NCI-H1417 (cell line): Measurements from ENCODE around the gene AKT3.
A peak's percentile ranks its signal among the peaks of the same experiment; 100 is the strongest.

Source experiments
- DNase-seq, 3 experiments: peaks; one replicate each; lab custom pipeline; 2025; lab: John Stamatoyannopoulos, UW

Gene AKT3

GRCh38 chr1:243487649-243488227 is 362.3 kb downstream of the AKT3 start:
- peak in 1 of 3 experiments; percentile 71 for DNase-seq

GRCh38 chr1:243487036-243487648 is 362.9 kb downstream of the AKT3 start:
- no peak for DNase-seq

- DNase-seq = no peak
These were observed 366.1 kb downstream of the AKT3 start for GRCh38 chr1:243483952-243484351.

GRCh38 chr1:243483071-243483771 is 366.8 kb downstream of the AKT3 start:
- DNase-seq = no peak

- no peak for DNase-seq
These were observed 367.7 kb downstream of the AKT3 start for GRCh38 chr1:243482141-243483022.

DNA sequence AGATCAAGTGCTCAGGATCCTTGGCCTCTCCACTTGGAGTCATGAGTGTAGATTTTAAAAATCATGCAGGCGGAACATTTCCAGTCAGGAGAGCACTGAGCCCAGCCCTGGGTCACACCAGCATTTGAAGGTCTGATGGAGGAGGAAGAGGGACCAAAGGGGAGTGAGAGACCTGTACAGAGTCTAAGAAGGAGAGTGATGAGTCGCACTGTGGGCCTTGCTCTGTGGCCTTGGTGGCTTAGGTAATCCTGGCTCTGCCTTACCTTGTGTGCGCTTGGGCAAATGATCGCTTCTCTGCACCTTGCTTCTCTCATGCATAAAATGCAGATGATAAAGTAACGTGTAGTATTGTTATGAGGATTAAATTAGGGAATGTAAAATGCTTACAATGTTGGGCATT is 368.9 kb downstream of the AKT3 start:
- DNase-seq = no peak

DNA sequence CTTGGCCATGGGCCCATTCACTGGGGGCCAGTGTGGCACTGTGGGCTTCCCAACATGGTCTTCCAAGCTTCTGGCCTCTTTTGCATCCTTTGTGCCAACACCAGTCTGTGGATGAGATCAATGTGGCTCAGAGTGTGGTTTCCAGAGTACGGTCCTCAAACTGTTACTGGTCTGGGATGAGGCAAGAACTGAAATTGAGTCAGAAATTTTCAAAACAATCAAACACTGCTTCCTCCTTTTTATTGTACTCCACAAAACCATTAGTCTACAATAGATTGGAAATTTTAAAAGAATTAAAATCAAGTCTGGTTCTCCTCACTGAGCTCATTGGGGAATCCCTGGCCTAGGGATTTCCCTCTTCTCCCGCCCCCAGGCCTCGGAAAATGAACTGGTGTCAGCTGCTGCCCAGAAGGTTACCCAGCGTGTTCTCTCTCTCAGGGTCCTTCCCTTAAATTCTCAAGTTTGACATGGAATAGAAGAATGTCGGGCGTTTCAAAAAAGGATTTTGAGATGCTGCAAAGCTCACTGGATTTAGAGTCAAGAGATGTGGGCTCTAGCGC is 372.2 kb downstream of the AKT3 start:
- no peak for DNase-seq

DNA sequence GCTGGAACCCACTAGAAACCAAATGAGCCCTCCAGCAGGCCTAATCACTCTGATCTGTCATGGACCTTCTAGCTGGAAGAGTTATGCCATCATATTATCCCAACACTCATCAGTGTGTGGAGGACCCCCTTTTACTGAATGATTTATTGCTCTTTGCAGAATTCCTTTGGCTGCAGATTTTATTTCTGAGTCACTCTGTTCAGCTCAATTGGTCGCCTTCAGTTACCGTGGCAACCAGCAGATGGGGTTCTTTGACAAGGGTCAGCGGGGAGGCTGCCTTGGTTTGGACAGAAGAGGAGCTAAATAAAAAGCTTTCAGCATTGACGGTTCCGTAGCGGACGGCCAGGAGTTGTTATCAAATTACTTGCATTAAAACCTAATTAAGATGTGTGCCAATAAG is 374.1 kb downstream of the AKT3 start:
- peak in 2 of 3 experiments; percentile 39 to 81 for DNase-seq

DNA sequence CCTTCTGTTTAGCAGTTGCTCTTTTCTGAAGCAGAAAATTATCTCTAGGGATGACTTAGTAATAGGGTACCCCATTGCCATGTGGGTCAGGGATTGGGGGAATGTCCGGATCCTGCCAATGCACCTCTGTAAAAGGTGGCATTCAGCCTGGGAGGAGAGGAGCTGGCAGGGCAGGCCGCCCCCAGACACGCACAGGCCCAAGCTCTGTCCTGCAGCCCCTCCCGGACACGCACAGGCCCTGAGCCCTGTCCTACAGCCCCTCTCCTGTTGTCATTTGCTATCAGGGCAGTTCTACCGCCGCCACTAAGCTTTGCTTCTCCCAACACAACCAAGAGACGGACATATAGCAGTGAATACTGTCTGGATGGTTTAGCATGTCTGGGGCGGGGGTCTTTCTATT is 375.1 kb downstream of the AKT3 start:
- DNase-seq = no peak

DNA sequence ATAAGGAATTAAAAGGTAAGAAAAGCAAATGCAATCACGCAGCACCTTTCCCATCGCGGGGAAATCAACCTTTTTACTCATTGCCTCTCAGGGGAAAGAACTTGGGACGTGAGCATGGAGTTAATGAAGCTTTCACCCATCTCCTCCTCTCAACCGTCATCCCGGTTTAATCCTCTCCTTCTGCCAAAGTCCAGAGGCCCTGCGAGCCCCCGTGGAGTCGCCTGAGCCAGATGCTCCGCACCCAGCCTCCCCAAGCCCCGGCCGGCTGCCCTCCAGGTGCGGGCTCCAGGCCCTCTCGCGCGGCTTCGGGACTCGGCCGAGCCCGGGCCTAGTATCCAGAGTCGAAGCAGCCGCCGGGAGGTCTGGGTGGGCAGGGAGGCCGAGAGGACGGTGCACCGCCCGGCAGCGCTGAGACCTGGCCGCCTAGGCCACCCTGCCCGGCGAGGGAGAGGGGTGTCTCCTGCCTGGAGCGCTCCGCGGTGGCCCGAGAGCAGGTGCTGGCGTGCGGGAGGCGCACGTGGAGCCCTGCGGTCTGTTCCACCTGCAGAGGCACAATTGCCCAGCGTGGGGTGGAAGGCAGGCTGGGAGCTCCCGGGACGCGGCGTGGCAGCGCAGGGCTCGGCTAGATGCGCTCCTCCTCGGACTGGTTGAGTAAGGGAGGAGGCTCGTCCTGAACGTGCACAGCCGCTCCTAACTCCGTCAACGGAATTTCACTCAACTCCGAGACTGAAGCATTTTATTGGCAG is 375.7 kb downstream of the AKT3 start:
- DNase-seq = no peak

DNA sequence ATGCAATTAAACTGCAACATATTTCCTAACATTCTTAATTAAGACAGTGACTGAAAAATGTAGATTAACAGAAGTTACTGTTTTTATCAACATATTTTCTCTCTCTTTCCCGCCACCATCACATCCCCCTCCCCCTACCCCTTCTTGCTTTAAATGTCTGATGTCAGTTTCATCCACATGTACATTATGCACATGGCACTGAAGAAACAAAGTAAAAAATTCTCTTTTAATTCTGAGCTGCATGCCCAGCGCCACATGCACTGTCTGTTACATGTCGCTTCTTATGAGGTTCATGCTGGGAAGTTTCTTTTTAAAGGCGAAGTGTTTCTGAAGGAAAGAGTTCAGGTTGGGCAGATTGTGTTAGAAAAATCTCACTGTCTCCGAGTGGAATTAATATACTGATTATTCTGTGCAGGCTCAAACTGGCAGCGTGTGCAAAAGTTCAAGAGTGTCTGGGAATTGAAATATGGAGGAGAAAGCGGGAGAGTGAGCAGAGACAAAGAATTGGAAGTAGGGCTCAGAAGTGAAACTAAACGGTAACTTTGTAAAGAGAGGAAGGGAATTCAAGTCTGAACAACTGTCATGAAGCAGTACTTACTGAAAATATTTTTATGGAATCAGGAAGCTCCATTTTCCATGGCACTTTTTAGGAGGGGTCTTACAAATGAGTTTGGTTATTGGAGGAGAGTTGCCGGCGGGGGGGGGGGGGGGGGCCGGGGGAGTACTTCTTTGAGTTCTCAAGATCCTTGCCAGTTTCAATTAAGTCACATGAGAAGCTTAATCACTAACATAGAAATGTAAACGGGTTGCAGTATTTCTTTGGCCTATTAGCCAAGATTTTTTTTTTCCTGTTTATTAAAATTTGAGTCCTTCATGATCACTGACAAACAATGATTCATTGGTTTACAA is 376.6 kb downstream of the AKT3 start:
- no peak for DNase-seq

DNA sequence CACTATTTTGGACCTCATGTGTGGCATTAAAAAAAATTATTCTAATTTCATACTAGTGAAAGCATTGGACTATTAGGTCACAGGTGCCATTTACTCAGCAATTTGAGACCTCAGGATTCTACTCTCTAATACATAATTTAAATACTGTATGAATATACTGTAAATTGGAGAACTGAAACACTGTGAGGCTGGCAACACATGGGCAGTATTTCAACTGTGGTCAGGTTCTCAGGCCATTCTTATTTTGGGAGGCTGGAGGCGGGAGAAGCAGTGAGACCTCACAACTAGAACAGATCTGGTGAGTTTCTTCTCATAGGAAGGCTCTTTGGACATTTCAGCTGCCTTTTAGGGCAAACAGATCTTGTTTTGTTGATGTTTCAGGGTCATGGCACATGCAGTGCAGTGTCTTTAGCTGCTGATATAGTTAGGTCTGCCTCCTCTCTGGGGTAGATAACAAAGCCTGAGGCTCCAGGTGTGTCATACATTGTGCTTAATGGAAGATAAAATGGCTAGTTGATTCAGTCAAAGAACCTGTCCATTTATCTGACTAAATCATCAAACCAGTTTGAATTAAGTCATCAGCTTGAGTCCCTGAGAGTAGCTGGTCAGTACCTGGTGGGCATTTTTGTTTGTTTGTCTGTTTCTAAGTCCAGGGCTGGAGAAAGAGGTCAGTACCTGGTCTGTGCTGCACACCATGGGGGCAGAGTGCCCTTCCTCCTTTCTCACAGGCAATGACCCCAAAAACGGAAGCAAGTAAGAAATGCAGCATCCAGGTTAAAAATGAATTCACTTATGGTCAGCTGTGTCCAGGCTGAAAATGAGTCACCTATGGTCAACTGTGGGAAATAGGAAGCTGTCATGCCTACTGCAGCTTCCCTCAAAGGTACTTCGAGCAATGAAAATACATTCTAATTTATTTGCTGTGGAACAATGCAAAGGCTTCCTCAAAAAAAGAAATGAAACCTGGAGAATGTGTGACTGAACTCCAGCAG is 378.0 kb downstream of the AKT3 start:
- DNase-seq = peak in 1 of 3 experiments; percentile 19

GRCh38 chr1:243471026-243471685 is 378.9 kb downstream of the AKT3 start:
- DNase-seq = no peak

GRCh38 chr1:243470502-243470901 is 379.5 kb downstream of the AKT3 start:
- DNase-seq = peak in 1 of 3 experiments; percentile 16

GRCh38 chr1:243469497-243469896 is 380.5 kb downstream of the AKT3 start:
- DNase-seq = no peak

GRCh38 chr1:243465738-243466137 is 384.3 kb downstream of the AKT3 start:
- DNase-seq = no peak

DNA sequence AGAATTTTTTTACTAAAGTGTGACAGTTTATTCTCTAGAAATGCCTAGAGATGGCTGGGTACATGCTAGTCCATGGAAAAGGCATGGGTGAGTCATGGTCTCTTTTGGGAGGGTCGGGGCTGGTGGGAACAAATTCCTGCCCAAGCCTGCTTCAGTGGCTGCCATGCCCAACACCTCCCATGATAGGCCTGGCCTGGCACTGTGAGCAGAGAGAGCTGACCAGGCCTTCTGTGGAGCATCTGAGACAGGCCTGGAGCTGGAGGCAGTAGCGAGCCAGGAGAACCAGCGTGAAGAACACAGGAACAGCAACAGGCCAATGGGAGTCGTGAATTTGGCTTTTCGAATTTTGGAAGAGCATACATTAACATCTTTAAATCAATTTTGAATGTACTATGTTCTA is 385.0 kb downstream of the AKT3 start:
- DNase-seq = no peak

DNA sequence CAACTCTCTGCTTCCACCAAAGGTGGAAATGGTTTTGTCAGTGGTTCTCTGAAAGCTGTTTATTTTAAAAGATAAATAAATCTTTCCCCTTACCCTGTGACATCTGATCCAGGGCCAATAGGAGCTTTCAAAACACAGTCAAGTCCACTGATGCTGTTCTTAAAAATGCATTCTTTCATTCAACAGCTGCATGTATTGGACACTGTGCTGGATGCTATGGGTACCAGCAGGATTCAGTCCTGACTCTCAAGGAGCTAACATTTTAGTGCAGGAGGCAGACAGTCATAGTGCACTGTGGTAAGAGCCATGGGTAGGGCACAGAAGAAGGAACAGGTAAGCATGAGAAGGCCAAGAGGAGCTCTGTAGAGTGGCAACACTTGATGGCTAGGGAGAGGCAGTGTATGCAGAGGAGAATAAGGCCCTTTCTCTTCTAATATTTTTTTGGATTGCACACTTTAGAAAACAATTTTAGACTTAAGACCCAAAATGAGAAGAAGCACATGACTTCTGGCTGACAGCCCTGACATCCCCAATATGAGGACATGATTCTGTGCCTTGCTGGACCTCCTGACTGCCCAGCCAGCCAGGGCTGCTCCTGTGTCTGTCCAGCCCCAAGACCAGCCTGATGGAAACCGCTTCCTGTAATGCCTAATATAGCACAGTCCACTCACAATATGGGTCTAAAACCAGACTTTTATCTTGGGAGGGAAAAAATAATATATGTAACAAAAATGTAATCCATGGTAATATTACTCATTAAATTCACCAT is 386.9 kb downstream of the AKT3 start:
- no peak for DNase-seq
